ENCODE results near the gene IQGAP3.

GRCh38 chr1:156615946-156616345 lies 43.6 kb upstream of the IQGAP3 start:
- no peak for TF ChIP-seq REST (IDR thresholded peaks at IDR 0.05)
- no peak for TF ChIP-seq CTCF (IDR thresholded peaks at IDR 0.05; ENCODE audit: low read depth, low read length, missing input control)

Data from liver (tissue), 2 donors.